ENCODE data around the gene DGKH.
"Not testable (repeated sequence)": the region's sequence is repeated elsewhere in the genome, so short reads cannot be mapped to it uniquely, and the experiment has no call there.

DGKH gene

DNA sequence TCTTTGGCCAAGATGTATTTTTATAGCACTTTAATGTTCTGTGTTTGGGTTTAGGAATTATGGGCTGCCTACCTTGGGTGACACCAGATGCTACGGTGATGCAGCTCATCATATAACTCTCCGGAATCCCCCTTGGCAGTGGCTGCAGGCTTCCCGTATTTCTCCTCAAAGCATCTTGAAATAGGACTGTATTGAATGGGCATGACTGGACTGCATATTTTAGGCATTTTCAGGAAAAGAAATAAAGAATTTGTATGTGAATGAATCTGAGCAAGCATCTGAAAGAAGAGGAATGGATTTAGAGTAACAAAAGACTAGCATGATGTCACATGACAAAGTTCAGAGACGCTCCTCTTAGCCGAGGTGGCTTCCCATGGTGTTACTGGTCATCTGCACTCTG lies 70.6 kb downstream of the DGKH start:
- no peak for FAIRE-seq

DNA sequence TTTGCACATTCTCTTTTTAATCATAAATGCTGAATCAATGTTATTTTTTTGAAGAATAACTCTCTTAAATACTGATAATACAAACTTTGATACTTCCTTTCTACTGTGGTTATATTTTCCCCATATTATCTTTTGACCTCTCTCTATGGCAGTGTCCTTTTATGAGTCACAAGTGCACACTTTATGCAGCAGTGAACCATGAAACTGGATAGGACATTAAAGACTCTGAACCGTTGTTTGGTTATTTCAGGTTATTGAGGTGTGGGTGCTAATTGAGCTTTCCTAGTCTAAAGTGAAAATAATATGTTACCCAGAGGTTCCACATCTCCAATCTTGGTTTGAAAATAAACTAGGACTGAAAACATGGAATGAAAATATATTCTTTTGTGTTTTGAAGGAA lies 71.4 kb downstream of the DGKH start:
- FAIRE-seq = no peak

DNA sequence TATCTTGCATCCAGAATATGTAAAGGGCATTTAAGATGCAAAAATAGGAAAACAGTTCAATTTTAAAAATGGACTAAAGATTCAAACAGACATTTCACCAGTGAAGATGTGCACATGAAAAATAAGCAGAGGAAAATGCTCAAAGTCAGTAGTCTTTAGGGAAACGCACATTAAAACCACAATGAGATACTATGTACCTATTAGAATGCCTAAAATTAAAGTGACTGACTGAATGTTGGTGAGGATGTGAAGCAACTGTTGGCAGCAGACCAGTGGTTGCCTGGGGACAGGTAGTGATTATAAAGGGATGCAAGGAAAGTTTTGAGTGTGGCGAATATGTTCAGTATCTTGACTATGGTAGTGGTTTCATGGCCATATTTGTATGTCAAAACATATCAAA lies 75.2 kb downstream of the DGKH start:
- no peak for FAIRE-seq

DNA sequence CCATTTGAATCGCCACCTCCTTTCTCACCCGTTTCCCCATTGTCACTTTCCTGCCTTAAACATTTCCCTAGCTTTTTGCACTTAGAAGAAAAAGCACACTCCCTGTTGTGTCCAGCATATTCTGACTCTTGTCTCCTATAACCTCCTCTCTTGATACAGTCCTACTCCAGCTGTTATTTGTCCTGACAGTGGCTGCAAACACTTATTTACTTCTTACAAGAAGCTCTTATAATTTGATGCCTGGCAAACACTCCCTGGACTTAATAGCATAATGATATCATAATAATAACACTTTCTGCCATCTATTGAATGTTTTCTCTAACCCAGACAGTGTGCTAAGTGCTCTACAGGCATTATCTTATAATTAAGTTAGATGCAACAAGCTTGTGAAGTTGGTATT lies 76.6 kb downstream of the DGKH start:
- no peak for FAIRE-seq

DNA sequence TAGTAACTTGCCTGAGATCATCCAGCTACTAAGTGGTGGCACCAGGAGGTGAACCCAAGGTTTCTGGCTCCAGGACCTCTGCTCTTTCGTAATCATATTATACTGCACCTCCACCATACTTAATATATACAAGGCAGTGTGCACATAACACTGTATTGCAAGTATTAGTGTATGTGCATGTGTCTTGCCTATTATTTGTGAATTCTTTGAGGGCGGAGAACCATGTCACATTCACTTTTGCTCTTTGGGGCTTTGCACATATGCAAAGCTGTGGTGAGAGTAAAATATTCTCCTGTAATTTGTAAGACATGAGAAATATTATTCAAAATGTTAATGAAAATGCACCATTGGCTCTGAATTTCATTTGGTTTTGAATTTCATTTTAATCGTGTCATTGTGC lies 78.6 kb downstream of the DGKH start:
- no peak for FAIRE-seq

DNA sequence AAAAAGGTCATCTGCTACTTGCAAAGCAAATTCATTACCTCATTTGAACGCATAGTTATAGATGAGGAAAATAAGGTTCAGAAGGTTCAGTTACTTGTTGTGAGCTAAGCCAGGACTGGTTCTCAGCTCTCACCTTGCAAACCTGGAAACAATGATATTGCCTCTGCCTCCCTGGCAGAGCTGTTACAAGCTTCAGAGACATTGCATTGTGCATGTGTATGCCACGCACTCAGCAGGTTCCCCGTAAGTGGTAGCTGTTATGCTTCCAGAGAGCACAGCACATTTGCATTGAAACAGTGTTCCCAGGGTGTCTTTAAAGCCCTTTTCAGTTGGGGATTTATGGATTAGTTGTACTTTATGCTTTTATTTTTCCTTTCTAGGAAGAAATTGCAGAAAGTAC lies 80.6 kb downstream of the DGKH start:
- no peak for FAIRE-seq

DNA sequence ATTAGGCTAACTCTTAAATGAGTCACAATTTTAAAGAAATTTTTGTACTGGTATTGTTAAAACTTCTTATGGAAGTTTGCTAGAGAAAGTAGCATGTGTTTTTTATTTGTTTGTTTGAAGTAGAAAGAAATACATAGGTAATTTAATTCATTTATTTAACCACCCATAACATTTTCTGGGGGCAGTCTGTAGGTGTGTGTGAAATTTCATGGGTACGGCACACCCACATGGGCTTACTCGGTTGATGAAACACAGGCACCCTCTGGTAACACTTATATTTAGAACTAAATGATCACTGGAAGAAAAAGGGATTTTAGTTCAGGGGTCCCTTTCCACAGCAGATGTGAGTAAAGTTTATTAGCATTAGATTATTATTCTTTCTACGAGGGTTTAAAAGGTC lies 88.1 kb downstream of the DGKH start:
- no peak for FAIRE-seq

DNA sequence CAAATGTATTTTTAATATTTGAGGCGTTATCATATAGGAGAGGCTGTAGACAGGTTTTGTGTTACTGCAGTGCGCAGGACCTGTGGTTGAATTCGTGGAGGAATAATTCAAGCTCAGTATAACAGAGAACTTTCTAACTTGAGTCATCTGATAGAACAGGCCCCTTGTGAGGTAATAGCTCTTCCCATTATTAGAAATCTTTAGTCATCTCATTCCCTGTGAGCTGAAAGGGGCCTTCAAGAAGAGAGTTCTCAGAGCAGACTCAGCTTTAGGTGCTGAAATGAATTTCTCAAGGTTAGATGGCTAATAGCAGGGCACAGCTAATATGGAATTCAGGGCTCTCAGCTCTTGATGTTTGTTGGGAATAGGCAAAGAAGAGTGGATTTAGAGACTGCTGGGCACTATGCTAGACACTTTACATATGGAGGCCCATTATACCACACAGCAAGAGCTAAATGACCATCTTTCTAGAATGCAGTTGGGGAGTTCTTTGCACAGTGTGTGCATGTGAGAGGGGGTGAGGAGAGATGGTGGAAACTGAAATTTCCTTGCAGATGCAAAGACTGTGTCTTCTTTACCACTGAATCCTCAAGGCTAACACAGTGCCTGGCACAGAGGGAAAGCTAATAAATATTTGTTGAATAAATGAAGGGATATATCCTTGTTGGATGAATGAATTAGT lies 89.5 kb downstream of the DGKH start:
- no peak for FAIRE-seq

DNA sequence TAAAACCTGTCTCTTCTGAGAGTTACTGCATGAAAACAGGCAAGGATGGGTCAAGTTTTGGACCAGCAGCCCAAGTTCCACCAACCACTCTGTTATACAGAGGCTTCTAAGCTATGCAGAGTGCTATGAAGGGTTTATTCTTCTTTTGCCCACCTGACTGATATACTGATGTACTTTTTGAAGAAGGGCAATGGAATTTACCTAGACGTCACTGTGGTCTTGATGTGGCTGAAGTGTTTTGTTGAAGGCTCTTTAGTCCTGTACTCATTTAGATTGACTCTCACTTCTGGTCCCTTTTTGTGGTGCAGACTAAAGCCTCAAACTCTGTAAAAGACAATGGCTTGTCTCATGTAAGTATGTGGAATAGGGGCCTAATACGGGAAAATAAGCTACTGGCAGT lies 92.0 kb downstream of the DGKH start:
- FAIRE-seq = no peak

DNA sequence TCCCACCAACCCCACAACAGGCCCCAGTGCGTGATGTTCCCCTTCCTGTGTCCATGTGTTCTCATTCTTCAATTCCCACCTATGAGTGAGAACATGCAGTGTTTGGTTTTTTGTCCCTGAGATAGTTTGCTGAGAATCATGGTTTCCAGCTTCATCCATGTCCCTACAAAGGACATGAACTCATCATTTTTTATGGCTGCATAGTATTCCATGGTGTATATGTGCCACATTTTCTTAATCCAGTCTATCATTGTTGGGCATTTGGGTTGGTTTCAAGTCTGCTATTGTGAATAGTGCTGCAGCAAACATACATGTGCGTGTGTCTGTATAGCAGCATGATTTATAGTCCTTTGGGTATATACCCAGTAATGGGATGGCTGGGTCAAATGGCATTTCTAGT lies 92.6 kb downstream of the DGKH start:
- FAIRE-seq = not testable (repeated sequence)

DNA sequence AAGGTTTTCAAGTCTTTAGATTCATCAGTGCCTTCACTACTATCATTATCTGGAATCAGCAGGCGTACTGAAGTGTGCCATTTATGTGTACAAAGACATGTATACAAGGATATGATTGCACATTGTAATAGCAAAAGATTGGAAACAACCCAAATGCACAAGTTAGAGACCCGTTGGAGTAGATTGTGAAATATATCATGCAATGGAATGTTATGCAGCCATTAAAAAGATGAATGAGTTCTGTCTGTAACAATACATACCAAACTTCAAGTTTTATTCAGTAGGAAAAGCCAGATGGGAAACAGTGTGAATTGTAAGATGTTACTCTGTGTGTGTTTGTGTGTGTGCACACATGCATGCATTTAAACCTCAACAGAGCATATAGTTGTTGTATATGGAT lies 97.9 kb downstream of the DGKH start:
- FAIRE-seq = no peak

DNA sequence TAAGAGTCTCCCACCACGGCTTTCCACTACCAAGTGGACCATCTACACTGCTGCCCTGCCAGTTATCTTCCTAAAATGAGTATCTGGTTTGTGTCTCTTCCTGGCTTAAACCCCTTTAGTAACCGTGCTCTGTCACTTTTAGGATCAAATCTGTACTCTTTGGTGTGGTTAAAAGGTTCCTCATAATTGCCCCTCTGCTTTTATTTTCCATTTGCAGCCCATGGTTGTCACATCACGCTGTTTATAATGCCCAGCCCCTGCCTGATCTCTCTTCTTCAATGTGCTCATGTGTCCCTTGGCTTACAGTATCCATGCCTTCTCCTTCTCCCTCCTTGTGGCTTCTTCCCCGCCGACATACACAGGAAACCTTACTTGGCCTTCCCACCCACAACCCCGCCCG lies 100.1 kb downstream of the DGKH start:
- FAIRE-seq = no peak

DNA sequence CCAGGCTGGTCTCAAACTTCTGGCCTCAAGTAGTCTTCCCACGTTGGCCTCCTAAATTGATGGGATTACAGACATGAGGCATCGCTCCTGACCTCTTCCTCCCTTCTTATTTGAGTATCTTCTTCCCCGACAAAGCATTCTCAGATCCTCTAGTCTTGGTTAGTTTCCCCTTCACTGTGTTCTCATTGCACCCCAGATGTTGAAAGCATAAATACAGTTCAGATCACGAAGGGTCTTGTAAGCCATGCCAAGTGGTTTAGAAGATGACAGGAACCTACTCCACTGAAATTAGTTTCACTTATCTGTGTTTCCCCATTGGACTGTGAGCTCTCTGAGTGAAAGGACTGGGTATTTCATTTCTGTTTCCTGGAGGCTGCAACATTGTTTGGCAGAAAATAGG lies 100.7 kb downstream of the DGKH start:
- FAIRE-seq = no peak

DNA sequence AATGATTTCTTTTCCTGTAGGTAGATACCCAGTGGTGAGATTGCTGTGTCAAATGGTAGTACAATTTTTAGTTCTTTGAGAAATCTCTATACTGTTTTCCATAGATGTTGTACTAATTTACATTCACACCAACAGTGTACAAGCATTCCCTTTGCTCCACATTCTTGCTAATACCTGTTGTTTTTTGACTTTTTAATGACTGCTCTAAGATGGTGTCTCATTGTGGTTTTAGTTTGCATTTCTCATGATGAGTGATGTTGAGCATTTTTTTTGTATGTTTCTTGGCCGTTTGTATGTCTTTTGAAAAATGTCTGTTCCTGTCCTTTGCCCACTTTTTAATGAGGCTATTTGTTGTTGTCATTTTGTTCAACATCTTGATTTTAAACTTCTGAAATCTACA lies 103.3 kb downstream of the DGKH start:
- FAIRE-seq = no peak

DNA sequence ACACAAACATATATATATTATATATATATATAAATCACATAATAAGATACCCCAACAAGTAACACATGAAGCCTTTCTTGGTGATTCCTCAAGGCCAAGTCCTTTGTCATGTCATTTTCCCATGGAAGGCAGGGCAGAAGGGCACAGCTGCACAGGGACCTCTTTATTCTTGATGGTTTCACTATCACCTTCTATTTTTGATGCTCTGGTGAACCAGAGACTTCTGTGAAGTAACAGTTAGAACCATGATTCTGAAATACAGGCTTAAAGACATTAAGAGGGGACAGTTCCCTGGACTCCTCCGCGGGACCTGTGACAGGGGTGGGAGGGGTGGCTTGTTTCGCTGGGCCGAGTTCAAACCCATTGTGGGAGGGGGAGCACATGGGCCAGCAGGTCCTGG lies 104.0 kb downstream of the DGKH start:
- FAIRE-seq = no peak

DNA sequence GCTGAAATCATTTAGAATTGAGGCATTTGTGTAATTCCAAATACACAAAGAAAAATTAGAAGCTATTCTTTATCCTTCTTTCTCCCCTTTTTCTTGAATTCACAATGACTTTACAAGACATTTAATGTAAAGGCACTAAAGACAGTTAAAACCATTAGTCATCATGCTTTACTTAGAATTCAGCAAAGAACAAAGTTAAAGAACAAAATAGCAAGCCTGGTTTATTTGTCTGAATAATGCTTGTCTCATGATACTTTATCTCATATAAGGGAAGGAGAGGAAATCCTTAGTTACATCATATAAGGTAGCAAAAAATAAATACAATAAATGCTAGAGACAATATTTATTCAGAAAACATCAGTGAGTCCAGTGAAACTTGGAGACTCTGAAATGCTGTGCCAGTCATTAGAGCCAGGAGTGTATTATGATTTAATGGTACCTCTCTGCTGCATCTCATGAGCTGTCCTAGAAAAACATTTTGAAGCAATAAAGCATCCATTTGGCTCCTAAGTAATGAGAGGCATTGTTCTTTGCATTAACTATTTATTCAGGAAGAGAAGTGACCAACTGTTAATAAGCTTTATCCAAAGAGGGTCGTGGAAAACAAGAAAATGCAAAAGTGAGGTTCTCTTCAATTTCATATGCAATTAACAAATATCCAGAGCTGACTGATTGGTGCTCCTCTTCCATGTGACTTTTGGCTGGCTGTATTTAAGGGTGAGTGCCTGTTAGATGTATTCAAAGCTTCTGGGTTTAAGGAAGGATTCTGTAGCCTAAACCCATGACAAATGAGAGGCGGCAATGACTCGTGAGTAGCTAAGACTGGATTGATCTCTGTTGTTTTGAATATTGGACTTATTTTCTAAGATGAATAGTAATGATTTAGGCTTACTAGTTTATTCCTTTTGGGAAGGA lies 105.0 kb downstream of the DGKH start:
- FAIRE-seq = no peak

DNA sequence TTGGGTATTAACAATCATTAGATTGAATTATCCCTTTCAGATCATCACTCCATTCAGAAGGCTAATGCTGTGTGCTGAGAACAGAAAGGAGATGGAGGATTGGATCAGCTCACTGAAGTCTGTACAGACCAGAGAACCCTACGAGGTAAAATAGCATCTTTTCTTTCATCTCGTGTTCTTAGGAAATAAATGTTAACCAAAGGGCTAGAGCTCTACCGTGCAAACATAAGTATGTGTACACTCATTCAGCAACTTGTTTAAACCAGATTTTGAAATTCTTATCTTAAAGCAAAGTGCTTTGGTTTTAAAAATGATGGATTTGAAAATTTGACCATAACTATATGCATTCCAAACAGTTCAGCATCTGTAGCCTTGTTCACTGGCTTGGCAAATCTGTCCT lies 106.8 kb downstream of the DGKH start:
- FAIRE-seq = no peak

DNA sequence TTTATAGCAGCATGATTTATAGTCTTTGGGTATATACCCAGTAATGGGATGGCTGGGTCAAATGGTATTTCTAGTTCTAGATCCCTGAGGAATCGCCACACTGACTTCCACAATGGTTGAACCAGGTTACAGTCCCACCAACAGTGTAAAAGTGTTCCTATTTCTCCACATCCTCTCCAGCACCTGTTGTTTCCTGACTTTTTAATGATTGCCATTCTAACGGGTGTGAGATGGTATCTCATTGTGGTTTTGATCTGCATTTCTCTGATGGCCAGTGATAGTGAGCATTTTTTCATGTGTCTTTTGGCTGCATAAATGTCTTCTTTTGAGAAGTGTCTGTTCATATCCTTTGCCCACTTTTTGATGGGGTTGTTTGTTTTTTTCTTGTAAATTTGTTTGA lies 114.9 kb downstream of the DGKH start:
- FAIRE-seq = not testable (repeated sequence)

DNA sequence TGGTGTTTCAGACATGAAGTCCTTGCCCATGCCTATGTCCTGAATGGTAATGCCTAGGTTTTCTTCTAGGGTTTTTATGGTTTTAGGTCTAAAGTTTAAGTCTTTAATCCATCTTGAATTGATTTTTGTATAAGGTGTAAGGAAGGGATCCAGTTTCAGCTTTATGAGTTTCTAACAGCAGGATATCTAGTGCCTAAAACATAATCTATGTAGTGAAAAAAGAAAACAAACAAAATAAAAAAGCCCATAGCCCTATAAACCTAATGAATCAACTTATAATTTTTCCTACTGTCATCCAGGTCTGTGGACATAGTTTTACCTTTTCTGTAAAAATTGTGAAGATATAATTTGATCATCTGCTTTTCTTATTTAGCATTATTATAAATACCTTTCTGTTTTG lies 115.5 kb downstream of the DGKH start:
- not testable (repeated sequence) for FAIRE-seq

DNA sequence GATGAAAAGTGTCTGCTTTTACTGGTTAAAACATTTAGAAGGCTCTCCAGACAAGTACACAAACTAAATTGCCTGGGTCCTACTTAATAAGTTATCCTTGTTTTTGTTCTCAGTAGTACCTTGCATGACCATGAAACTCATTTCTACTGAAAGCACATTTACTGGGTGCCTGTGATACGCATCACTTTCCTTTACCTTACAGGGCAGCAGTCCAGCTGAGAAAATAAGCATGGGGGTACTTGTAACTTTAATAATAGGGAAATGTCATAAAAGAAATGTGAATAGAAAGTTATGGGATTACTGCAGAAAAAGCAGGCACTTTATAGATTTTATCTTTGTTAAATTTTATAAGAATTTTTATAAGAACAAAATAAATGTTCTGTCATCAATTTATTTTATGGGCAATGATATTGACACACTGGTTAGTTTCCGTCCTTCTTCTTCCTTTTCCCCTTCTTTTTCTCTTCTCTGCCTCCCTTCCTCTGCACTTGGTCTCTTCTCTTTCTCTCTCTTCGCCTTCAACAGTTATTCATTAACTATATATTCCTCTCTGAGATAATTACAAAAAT lies 116.2 kb downstream of the DGKH start:
- FAIRE-seq = no peak

DNA sequence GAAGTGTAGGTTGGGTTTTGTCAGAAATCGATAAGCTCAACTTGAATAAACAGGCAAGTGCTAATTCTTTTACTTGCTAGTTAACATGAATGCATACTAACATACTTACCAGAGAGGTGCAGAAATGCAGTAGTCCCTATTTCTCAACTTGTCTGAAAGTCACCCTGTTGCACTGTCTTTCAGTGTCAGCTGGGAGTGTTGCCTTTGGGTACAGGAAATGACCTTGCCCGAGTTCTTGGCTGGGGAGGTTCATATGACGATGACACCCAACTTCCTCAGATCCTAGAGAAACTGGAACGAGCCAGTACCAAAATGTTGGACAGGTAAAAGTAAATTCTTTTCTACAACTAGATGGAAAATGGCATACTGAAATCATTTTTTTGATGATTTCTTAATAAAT lies 120.0 kb downstream of the DGKH start:
- FAIRE-seq = no peak

DNA sequence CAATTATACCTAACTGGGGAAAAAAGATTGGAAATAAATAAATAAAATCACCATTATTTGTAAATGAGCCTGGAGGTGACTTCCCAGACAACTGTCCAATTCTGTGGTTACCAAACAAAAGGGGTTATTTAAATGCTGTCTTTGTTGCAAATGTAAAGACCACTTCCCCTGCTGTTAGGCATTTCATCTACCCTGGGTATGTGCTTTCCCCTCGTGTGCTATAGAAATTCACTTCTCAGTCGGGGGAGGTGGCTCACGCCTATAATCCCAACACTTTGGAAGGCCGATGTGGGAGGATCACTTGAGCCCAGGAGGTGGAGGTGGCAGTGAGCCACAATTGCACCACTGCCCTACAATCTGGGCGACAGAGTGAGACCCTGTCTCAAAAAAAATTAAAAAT lies 121.6 kb downstream of the DGKH start:
- FAIRE-seq = no peak

DNA sequence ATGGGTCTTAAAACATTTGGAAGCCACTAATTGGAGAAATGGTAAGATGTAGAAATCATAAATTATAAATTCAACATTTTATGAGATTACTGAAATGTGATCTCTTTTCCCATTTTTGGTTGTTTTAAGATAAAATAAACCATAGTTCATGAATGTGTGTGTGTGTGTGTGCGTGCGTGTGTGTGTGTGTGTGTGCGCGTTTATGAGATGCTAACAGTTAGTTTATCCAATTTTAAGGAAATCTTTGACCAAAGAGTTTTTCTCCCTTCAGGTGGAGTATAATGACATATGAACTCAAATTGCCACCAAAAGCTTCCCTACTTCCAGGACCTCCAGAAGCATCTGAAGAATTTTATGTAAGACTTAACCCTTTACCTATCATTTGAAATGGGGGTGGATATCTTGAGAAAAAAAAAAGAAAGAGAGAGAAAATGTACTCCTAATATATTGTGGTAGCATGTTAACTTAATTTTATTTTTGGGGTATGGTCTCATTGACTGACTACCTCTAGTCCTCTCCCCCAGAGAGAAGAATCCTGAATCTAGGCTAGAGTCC lies 125.4 kb downstream of the DGKH start:
- FAIRE-seq = no peak

Data from A204.1 (cell line).